Measurements from ENCODE around the gene ZBTB8A.

- no peak for TF ChIP-seq CTCF (IDR thresholded peaks at IDR 0.05)
- no peak for TF ChIP-seq POLR2A (IDR thresholded peaks at IDR 0.05)
Observed at GRCh38 chr1:32503153-32503552, 36.1 kb upstream of the ZBTB8A start.

All from adrenal gland (tissue), 5 donors.